CD4-positive, alpha-beta T cell treated with Interleukin-2 at 100 ng/mL for 4 hours (primary cell): ENCODE data around the gene CTDNEP1.

Source experiments
- DNase-seq: peaks from one replicate; pipeline ENCODE4 v3.0.0-alpha.2; 2020; ENCODE audit warnings: low spot score

CTDNEP1 gene

DNA sequence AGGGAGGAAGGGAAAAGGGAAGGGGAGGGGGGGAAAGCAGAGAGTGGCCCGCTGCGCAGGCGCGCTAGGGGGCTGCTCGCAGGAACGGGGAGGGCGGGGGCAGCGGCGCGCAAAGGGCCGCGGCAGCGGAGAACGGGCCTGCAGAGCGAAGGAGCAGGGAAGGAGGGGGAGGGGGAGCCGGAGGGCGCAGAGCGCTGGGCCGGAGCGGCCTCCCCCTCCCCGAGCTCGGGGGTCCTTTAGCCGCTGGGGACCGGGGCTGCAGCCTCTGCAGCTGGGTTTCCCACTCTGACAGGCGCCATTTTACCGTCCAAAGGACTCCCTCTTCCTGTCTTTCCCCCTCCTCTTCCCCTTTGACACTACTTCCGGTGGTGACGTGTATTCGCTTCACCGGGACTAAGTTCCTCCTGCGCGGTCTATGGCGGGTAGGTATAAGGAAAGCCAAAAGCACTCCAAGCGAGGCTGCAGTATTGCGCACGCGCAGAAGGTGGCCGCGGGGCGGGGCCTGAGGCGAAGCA is at the start of gene CTDNEP1:
Gene CTDNEP1 (minus strand): TSS at position 74 of the 515 bp plus-strand sequence. CDS start 438 bp downstream, outside the sequence.
- DNase-seq: peak; percentile 99

DNA sequence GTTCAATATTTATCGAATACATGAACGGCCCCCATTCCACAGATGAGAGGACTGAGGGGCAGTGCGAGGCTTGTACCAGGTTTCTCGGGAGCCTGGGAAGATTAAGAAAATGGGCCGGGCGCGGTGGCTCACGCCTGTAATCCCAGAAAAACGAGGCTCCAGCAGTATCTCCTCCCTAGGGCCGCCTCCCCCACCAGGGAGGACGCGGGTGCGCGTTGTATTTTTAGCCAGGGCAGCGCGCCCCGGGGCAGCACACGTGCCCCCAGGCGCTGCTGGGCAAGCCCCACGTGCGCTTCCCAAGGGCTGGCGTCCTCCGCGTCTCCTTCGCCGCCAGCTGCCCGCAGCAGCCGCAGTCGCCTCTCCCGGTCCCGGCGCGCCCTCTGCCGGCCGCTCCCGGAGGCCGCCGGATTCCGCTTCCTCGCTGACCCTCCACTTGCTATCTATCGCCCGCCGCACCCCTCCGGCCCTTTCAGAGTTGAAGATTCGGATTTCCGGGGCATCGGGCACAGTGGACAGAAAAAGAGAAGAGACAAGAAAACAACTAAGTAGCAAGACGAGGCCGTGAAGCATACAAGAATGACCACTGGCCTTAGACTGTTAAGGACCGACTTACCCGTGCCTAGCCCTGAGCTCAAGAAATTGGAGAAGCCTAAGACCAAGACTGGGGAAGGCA is 44.8 kb upstream of the CTDNEP1 start:
- peak; percentile 67 for DNase-seq

DNA sequence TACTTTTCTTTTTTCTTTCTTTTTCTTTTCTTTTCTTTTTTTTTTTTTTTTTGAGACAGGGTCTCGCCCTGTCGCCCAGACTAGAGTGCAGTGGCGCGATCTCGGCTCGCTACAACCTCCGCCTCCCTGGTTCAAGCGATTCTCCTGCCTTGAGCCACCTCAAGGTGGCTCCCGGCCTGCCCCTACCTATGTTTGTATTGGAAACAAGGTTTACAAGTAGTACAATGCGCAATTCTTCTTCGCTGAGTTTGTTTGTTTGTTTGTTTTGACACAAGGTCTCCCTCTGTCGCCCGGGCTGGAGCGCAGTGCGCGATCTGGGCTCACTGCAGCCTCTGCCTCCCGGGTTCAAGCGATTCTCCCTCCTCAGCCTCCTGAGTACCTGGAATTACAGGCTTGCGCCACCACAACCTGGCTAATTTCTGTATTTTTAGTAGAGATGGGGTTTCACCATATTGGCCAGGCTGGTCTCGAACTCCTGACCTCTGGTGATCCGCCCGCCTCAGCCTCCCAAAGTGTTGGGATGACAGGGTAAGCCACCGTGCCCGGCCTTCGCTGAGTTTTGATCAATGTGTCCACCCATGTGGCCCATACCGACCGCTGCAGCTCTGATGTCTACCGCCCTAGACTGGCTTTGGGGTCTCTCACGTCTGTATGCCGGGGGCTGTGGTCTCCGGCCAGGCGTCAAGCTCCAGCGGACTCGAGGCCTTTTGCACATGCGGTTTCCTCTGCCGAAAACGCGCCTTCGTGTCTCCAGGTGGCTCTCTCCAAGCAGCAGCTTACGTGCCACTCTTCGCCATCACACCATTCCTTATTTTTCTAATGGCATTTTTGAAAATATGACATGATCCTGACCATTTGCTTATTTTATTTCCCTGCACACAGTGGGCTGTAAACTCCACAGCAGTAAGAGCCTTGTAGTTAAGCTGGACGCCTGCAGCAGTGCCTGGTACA is 44.0 kb upstream of the CTDNEP1 start:
- DNase-seq: no peak

DNA sequence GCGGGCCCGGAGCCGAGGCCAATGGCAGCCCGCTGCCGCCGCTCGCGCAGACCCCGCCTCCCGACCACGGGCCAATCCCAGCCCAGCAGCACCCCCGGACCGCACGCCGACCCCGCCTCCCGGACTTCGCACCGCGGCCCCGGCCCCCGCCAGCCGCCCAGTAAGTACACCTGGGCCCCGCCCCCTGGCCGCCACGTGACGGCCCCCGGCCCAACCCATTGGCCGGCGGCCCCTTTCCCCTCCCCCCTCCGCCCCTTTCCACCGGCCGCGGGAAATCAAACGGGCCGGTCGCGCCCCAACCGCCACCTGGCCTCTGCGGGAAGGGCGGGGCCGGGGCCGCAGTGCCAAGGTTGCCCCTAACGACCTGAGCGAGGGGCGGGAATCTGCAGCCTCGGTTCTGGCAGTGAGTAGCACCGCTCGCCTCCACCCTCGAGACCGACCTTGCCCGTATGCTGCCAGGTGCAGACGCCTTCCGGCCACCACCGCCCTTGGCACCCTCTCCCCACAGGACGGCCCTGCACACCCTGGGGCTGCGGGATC is 43.1 kb upstream of the CTDNEP1 start, which contains the start of gene YBX2:
Gene YBX2 (minus strand): TSS at position 26 of the 540 bp plus-strand sequence. CDS start 139 bp downstream, outside the sequence.
- peak; percentile 71 for DNase-seq

DNA sequence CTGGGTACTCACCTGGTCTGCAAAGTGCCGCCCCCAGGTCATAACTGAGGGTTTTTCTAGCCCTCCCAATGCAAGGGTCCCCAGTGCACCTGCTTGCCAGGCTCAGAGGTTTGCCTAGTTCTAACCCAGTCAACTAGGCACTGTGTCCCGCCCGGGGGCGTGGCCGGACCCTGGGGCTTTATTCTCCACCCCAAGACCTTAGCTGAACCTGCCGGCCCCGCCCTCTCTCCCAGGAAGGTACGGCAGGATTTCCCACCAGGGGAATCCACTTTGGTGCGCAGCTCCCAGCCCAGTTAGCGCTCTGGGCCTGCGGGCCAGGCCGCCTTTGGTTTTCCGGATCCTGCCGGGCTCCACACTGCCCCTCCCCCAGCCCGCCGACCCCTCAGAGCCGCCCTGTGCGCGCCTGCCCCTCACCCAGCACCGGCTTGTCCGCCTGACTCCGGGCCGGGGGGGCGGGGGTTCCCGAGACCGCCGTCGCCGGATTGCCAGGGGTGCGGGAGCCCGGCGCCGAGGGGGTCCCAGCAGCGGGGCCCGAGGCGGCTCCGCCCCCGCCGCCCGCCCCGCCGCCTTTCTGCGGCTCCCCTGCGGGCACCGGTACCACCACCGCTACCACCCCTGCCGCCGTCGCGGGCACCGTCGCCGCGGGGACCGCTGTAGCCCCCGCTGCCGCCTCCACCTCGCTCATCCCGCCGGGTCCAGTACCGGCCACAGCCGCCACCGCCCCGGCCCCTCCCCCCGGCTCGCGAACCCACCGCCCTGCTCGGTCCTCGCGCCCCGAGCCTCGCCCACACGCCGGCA is 42.5 kb upstream of the CTDNEP1 start:
- no peak for DNase-seq

DNA sequence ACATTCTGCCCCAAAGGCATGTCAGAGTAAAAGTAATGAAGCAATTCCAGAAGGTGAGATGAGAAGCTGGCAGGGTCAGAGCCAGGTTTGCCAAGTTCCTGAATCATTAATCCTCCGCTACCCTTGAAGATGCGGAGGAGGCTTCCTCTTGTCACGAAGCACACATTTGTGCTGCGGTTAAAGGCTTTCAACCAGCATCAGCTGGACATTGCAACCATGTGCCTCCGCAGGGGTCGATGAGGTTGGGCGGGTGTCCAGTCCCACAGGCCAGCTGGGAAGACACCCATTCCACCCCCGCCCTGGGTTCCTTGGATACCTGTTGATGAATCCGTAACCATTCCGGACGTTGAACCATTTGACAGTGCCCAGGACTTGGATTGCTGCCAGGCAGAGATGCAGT is 41.6 kb upstream of the CTDNEP1 start:
- DNase-seq: no peak

DNA sequence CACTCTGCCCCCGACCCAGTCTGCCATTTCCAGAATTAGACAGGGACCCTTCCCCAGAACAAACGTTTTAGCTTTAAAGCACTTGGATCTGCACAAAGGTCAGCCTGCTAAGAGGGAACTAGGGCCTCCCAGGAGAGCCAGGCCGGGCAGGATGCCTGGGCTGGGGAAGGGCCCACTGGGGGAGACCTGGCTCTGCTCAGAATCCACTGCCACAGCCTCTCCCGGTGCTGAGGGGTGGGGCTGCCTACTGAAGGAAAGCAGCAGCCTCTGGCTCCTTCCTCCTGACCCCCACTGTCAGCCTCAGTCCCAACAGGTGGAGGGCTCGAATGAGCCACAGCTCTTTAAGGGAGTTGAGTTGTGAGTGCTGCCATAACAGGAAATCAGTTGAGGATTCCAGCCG is 41.2 kb upstream of the CTDNEP1 start:
- no peak for DNase-seq

DNA sequence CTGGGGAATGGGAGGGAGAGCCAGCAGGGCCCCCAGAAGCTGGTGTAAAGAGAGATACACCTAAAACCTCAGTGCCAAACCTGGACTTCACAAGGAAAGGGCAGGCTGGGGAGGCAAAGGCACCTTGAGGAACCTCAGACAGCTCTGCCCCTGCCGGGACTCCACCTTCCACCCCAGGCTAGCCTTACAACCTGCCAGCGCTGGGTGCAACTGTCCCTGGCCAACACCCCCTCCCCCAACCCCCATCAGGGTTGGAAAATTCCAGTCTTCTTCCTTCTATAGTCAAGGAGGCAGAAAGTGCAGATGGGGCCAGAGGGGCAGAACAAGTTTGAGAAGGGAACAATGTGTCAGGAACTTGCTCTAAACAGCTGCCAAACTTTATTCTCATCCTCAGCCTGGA is 40.7 kb upstream of the CTDNEP1 start:
- no peak for DNase-seq

DNA sequence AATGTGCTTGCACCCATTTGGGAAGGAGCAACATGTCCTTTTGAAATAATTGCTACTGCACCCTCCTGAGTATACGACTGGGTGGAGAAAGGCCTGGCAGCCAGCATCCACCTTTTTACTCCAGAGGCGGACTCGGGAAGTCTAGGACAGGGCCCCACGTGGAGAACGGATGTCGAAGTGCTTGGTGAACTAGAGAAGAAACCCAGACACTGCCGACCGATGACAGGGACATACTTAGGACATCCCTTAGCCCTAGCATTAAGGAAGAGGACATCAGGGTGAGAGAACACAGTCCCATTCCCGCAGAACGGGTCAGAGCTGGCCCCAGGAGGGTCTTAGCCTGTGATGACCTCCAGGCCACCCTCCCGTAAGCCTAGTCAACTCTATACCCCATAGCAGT is 39.2 kb upstream of the CTDNEP1 start:
- DNase-seq: no peak

DNA sequence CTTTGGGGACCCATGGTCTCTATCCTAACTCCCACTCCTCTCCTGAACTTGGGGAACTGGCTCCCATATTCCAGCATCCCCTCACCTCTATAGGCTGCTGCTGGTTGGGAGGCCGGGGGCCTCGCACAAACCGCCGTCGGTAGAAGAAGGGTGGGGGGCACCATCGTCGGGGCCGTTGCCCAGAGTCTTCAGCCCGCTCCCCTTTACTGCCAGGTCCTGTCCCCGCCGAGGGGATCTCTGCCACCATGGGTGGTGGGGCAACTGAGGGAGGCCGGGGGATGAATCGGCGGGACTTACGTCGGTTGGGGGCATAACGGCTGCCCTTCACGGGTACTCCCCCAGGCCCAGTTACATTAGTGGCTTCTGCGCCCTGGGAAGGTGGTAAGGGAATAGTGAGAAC is 38.6 kb upstream of the CTDNEP1 start:
- DNase-seq: no peak

DNA sequence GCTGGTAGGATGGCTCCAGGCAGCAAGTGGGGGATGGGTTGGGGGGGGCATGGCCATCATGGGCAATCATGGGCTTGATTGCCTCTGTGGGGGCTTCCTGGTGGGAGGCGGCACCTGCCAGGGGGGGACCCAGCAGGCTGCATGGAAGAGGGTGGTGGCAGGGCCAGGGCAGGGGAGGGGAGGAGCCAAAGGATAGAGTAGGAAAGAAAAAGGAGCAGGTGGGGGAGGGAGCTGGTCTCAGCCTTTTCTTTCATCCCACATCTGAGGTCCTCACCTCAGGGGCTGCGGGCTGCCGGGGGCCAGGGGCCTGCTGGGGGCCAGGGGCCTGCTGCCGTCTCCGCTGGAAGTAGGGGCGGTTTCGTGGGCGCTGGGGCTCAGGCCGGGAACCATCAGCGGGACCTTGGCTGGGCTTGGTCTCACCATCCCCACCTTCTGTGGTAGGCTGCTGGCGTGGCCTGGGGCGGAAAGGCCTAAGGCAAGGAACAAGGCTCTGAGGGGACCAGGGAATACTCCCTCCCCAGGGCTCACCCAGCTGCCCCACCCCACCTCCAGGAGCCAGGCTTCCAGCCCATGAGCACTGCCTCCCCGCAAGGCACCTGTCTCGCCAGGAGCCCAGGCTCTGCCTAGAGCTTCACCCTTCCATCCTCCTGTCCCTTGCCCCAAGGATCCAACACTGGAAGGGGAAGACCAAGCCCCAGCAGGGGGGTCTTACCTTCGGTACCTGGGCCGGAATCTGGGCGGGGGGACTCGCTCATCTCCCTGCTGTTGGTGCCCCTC is 37.9 kb upstream of the CTDNEP1 start:
- DNase-seq: no peak

DNA sequence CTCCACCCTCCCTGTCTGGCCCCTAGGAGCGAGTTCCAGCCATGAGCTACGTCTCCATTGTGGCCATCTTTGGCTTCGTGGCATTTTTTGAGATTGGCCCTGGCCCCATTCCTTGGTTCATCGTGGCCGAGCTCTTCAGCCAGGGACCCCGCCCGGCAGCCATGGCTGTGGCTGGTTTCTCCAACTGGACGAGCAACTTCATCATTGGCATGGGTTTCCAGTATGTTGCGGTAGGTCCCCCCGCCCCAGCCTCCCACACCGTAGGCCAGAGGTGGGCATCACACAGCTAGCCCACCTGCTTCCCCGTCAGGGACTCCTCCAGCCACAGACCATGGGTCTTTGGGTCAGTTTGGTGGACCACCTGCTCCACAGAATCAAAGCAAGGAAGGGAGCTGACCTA is 34.1 kb upstream of the CTDNEP1 start:
- no peak for DNase-seq

DNA sequence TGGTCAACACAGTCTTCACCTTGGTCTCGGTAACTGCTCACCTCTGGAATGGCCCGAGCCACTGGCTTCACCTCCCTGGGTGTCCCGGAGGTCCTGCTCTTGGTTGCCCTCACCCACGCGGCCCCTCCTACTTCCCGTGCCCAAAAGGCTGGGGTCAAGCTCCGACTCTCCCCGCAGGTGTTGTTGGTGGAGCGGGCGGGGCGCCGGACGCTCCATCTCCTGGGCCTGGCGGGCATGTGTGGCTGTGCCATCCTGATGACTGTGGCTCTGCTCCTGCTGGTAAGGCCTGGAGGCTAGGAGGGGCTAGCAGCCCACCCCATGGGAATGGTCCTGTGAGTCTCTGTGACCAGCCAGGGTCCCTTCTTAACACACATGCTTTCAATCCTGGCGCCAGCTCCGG is 33.4 kb upstream of the CTDNEP1 start:
- DNase-seq: no peak

DNA sequence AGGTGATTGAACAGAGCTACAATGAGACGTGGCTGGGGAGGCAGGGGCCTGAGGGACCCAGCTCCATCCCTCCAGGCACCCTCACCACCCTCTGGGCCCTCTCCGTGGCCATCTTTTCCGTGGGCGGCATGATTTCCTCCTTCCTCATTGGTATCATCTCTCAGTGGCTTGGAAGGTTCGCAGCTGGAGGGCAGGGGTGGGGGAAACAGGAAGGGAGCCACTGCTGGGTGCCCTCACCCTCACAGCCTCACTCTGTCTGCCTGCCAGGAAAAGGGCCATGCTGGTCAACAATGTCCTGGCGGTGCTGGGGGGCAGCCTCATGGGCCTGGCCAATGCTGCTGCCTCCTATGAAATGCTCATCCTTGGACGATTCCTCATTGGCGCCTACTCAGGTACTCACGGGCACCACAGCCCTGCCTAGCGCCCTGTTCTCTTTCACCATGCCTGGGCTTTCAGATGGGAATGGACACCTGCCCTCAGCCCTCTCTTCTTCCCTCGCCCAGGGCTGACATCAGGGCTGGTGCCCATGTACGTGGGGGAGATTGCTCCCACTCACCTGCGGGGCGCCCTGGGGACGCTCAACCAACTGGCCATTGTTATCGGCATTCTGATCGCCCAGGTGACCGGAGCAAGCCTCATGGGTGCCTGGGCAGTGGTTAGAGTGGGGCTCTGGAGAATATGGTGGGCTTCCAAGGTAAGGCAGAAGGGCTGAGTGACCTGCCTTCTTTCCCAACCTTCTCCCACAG is 32.1 kb upstream of the CTDNEP1 start:
- DNase-seq: no peak

DNA sequence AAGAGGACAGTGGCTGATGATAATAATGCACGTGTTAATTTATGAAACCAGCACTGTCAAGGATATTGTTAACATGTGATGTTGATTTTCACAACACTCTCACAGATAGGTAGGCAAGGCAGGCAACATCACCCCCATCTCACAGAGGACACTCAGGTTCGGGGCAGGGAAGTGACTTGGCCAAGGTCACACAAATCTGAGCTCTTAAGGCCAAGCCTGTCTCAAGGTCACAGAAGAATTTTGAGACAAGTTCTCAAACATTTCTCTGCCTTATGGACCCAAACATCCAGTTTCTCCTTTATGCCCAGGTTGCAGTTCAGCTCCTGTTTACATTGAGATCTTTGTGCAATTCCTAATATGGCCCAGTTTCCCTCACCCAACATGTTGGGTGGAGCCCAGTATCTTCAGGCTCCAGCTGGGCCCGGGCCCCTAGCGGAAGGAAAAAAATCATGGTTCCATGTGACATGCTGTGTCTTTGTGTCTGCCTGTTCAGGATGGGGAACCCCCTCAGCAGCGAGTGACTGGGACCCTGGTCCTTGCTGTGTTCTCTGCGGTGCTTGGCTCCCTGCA is 31.3 kb upstream of the CTDNEP1 start:
- DNase-seq: no peak

DNA sequence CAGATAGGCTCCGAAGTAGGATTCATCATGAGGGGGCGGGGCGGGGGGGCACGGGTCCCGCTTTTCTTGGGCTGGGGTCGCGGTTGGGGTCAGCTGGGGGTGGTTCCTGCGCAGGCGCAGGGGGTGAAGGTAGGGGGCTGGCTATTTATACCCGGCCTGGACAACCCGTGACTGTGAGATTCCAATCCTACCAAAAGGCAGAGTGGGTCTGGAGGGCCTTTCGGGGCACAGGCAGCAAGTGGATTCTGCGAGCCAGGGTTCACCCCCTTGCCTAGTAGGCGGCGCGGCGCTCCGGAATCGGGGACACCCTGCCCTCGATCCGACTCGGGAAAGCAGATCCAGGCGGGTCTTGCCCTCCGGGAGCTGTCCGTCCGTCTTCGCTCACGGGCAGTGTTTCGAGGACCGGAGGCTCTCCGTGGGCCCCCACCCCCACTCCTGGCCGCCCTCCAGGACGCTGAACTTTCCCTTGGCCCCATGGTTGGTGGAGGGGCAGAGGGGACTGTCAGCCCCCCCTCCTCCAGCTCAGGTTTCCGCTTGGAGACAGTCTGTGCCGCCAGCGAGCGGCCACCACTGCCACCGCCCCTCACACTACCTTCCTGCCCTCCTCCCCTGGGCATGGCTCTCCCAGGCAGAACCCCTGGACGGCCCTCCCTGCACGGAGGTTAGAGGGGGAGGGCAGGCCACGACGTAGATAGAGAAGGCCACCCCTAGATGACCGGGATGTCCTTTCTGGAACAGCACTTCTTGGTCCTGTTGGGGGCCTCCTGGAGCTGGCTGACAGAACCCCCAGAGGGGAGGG is 30.6 kb upstream of the CTDNEP1 start:
- no peak for DNase-seq

DNA sequence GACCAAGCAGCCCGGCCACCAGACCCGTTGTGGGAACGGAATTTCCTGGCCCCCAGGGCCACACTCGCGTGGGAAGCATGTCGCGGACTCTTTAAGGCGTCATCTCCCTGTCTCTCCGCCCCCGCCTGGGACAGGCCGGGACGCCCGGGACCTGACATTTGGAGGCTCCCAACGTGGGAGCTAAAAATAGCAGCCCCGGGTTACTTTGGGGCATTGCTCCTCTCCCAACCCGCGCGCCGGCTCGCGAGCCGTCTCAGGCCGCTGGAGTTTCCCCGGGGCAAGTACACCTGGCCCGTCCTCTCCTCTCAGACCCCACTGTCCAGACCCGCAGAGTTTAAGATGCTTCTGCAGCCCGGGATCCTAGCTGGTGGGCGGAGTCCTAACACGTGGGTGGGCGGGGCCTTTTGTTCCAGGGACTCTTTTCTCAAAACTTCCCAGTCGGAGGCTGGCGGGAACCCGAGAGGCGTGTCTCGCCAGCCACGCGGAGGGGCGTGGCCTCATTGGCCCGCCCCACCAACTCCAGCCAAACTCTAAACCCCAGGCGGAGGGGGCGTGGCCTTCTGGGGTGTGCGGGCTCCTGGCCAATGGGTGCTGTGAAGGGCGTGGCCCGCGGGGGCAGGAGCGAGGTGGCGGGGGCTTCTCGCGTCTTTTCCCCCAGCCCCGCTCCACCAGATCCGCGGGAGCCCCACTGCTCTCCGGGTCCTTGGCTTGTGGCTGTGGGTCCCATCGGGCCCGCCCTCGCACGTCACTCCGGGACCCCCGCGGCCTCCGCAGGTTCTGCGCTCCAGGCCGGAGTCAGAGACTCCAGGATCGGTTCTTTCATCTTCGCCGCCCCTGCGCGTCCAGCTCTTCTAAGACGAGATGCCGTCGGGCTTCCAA is 29.8 kb upstream of the CTDNEP1 start, which contains the start of gene SLC2A4:
Gene SLC2A4 (plus strand): TSS at position 645 of the 879 bp plus-strand sequence. CDS start 217 bp downstream, at position 862.
- DNase-seq: peak; percentile 82

DNA sequence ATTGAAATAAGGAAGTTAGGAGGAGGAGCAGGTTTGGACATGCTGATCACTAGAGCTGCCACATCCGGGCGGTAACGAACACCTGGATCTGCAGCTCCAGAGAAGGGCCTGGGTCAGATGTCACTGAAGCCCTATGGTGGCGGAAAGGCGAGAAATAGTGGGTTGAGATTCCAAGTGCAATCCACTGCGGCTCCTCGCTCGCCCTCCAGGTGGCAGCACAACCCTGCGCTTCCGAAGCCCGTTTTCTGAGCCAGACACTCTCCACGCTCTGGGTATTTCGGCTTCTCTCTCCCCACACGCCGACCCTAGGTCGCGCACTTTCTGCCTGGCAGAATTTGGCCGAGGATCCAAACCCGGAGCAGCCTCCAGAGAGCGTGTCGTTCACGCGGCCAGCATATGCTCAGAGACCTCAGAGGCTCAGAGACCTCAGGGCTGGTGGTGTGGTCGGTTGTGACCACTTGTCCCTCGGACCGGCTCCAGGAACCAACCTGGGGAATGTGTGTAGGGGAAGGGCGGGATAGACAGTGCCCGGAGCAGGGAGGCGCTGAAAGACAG is 29.1 kb upstream of the CTDNEP1 start:
- peak; percentile 89 for DNase-seq
